Retinal pigment epithelial cell (primary cell): Measurements from ENCODE around the gene HNRNPLL.

Experiments
- DNase-seq: peaks from one replicate; pipeline ENCODE4 v3.0.0-alpha.2; 2010; ENCODE audit warnings: low read depth
- H3K4me3 ChIP-seq: 2 replicates; pipeline ENCODE4 v1.5.1; 2011; ENCODE audit warnings: mild to moderate bottlenecking, low read length, control low read depth, moderate library complexity
- TF ChIP-seq, protein P1 (sequence below): conservative IDR thresholded peaks from 2 replicates; pipeline ENCODE4 v1.5.1; 2011; ENCODE audit warnings: low read depth, low read length, control low read depth, inconsistent platforms

The HNRNPLL gene

DNA sequence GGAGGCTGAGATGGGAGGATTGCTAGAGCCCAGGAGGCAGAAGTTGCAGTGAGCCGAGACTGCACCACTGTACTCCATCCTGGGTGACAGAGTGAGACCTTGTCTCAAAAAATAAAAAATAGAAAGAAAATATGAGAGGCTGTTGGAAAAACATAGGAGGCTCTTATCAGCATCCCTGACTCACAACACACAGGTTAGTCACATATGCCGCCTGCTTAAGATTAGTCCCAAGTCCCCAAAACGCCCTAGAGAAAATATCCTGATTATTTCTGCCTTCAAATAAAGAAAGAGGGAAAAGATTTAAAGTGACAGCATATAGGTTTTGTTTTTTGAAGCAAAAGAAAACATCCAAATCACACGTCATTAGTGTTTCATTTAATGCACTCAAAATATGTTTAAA is 33.3 kb upstream of the HNRNPLL start:
- TF ChIP-seq, protein P1, sequence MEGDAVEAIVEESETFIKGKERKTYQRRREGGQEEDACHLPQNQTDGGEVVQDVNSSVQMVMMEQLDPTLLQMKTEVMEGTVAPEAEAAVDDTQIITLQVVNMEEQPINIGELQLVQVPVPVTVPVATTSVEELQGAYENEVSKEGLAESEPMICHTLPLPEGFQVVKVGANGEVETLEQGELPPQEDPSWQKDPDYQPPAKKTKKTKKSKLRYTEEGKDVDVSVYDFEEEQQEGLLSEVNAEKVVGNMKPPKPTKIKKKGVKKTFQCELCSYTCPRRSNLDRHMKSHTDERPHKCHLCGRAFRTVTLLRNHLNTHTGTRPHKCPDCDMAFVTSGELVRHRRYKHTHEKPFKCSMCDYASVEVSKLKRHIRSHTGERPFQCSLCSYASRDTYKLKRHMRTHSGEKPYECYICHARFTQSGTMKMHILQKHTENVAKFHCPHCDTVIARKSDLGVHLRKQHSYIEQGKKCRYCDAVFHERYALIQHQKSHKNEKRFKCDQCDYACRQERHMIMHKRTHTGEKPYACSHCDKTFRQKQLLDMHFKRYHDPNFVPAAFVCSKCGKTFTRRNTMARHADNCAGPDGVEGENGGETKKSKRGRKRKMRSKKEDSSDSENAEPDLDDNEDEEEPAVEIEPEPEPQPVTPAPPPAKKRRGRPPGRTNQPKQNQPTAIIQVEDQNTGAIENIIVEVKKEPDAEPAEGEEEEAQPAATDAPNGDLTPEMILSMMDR: no peak
- no peak overlapping the region for H3K4me3 ChIP-seq
- DNase-seq: no peak

DNA sequence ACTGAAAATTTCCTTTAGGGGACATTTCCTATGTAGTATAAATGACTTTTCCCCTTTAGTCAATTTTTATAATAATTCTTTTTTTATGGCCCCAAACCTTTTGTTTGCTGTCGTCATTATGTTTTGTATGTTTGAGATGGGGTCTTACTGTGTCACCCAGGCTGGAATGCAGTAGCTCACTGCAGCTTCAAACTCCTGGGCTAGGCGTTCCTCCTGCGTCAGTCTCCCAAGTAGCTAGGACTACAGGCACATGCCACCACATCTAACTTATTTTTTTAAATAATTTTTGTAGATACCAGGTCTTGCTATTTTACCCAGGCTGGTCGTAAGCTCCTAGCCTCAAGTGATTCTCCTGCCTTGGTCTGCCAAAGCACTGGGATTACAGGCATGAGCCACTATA is 32.4 kb upstream of the HNRNPLL start:
- no peak for DNase-seq
- TF ChIP-seq, protein P1: no peak
- no peak overlapping the region for H3K4me3 ChIP-seq

DNA sequence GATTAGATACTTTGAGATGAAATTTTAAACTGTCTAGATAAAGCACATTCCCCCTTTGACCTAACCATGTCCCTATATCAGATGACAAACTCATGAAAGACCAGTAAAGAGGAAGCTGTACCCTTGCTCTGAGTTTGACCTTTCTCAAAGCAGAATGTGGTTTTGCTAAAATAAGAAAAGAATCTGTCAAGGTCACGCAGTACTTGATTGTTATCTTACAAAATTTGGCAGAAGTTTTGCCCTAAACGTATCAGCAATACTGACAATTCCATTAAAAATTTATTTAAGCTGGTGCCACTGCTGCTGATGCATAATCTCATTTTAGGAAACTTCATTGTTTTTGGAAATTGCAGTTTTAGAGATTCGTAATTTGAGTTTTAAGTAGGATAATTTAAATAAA is 32.0 kb upstream of the HNRNPLL start:
- H3K4me3 ChIP-seq: no peak overlapping the region
- DNase-seq: no peak
- TF ChIP-seq, protein P1: no peak

DNA sequence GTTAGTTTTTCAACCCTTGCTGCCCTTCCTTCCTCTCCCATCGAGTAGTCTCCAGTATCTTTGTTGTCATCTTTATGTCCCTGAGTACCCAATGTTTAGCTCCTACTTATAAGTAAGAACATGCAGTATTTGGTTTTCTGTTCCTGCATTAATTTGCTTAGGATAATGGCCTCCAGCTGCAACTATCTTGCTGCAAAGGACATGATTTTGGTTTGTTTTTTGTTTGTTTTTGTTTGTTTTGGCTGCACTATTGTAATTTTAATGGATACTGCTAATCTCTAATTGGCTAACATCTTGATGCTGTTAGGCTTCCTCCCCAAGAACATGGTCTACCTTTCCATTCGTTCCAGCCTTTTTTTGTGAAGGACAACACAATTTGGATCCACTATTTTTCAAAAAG is 31.2 kb upstream of the HNRNPLL start:
- H3K4me3 ChIP-seq: no peak overlapping the region
- TF ChIP-seq, protein P1: no peak
- no peak for DNase-seq

DNA sequence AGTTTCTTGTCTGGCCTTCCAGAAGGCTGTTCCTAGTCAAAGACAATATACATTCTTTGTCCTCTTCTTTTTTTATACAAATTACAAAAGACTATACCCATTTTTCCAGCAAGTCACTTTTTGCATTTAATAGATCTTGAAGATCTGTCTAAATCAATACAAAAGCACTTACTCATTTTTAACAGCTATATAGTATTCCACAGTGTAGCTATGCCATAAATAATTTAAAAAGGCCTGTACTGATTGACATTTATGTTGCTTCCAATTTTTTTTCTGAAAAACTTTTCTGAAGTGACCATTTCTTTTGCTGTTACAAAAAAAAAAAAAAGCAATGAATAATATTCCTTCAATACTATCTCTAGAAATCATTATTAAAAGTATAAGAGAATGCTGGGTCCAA is 30.3 kb upstream of the HNRNPLL start:
- DNase-seq: no peak
- TF ChIP-seq, protein P1: no peak
- no peak overlapping the region for H3K4me3 ChIP-seq

DNA sequence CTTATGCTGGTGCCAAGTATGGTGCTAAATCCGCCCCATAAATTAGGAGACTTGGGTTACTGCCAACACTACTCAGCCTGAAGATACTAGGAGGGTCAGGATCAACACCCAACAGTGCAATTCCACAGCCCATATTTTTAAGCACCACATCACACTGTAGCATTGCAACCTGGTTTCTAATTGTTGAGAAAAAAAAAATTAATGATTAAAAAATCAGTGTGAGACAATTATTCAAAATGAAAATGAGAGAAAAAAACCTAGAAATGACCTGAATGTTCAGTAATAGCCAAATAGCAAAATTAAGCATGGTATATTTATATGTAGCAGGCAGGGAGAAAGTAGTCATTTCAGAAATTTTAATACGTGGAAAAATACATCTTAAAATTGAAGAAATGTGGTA is 29.2 kb upstream of the HNRNPLL start:
- TF ChIP-seq, protein P1: no peak
- H3K4me3 ChIP-seq: no peak overlapping the region
- no peak for DNase-seq

DNA sequence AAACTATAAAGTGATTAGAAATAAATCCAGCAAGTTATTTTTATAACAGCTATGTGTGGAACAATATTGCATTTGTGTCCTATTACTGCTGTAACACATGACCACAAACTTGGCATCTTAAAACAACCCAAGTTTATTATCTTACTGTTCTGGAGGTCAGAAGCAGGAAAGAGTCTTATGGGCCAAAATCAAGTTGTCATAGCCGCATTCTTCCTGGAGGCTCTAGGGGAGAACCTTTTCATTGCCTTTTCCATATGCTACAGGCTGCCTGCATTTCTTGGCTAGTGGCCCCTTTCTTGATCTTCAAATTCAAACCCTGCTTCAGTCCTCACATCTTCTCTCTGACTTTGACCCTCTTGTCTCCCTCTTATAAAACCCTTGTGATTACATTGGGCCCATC is 27.0 kb upstream of the HNRNPLL start:
- DNase-seq: no peak
- TF ChIP-seq, protein P1: no peak
- H3K4me3 ChIP-seq: no peak overlapping the region
